Fibroblast of mammary gland (primary cell): ENCODE data around the gene SPATA16.

Source experiments
- DNase-seq: peaks from one replicate; pipeline ENCODE4 v3.0.0-alpha.2; 2010; ENCODE audit warnings: low read depth
- H3K4me3 ChIP-seq: 2 replicates; pipeline ENCODE4 v1.5.1; 2011; ENCODE audit warnings: low read depth, mild to moderate bottlenecking, low read length, moderate library complexity; ENCODE audit not compliant: control insufficient read depth
- TF ChIP-seq, protein P1 (sequence below): conservative IDR thresholded peaks from 2 replicates; pipeline ENCODE4 v1.5.1; 2011; ENCODE audit warnings: low read depth, low read length, inconsistent platforms; ENCODE audit not compliant: control insufficient read depth, insufficient read depth

Gene SPATA16

GRCh38 chr3:172913911-172914655 is 227.0 kb downstream of the SPATA16 start:
- DNase-seq: no peak
- TF ChIP-seq, protein P1, sequence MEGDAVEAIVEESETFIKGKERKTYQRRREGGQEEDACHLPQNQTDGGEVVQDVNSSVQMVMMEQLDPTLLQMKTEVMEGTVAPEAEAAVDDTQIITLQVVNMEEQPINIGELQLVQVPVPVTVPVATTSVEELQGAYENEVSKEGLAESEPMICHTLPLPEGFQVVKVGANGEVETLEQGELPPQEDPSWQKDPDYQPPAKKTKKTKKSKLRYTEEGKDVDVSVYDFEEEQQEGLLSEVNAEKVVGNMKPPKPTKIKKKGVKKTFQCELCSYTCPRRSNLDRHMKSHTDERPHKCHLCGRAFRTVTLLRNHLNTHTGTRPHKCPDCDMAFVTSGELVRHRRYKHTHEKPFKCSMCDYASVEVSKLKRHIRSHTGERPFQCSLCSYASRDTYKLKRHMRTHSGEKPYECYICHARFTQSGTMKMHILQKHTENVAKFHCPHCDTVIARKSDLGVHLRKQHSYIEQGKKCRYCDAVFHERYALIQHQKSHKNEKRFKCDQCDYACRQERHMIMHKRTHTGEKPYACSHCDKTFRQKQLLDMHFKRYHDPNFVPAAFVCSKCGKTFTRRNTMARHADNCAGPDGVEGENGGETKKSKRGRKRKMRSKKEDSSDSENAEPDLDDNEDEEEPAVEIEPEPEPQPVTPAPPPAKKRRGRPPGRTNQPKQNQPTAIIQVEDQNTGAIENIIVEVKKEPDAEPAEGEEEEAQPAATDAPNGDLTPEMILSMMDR: no peak
- no peak overlapping the region for H3K4me3 ChIP-seq

GRCh38 chr3:172911142-172911541 is 229.9 kb downstream of the SPATA16 start:
- DNase-seq: no peak
- TF ChIP-seq, protein P1: no peak
- H3K4me3 ChIP-seq: no peak overlapping the region

DNA sequence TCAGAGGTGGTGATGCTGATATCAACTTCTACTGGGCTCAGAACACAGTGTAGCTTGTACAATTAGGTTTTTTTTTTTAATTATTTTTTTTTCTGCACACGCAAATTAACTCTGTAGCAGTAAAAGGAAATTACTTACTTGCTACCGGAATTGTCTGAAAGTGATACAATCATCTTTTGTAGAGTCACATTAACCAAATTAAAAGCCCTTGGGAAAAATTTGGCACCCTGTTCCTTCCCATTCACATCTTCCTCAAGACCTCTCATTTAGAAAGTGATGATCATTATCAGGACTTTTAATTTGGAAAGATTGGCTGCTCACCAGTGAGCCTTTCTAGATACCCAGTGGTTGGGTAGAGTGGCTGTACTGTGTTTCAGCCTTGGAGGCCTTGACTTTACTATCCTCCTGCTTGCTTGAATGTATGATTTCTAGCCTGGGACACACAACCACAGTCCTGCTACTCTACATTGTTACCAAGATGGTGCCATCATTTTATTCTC is 232.2 kb downstream of the SPATA16 start:
- TF ChIP-seq, protein P1: no peak
- no peak overlapping the region for H3K4me3 ChIP-seq
- DNase-seq: no peak

DNA sequence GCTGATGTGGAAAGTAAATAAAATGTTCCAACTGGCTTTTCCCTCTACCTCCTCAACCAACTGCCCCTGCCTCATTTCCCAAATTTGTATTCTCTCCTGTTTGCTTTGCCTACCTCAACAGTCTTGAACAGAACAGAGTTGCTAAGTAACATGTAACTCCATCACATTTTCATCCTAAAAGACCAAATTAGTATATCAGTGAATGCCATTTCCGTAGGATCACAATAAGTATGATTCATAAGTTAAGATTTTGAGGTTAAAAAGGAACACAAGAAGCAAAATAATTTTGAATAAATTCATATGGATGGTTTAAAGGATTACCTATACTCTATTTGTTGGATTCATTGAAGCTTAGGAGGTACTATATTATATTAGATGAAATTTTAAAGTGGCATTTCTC is 235.6 kb downstream of the SPATA16 start:
- DNase-seq: no peak
- TF ChIP-seq, protein P1: no peak
- no peak overlapping the region for H3K4me3 ChIP-seq

DNA sequence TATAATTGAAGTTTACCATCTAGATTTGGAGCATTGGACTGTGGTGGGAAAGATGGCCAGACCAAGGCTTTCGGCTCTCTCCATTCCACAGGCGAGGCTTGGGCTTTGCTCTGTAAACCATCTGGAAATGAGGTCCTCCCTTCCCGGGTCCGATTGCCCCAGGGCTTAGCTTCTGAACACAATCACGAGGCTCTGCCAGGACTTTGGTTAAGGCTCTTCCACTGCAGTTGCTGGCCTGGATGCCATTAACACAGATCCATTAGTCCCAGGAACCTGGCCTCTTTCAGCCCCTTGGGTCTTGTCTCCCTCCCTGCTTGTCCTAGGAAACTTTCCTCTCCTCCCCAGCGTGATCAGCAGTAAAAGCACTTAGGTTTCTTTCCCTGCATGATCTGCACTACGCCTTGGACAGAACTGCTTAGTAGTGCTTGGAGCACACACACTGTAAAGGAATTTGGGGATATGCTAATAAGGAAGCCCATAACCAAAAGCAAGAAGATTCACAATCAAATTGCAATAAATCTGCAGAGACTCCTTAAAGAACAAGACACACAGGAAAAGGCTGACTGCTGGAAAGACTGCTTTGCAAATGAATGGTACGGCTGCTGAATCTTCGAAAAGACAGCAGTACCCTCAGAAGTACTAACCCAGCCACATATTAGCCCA is 236.2 kb downstream of the SPATA16 start:
- DNase-seq: no peak
- TF ChIP-seq, protein P1: no peak
- H3K4me3 ChIP-seq: no peak overlapping the region

GRCh38 chr3:172903642-172904320 is 237.3 kb downstream of the SPATA16 start:
- TF ChIP-seq, protein P1: no peak
- no peak overlapping the region for H3K4me3 ChIP-seq
- DNase-seq: no peak
